ENCODE data around the gene OBI1. TPM values are rescaled to one million over a fixed set of nuclear protein-coding genes. Genes with fewer than 3 reads are reported as not detected.

OBI1 gene
- total RNA-seq, 1 donor from 2014 or later = 18.7 TPM

DNA sequence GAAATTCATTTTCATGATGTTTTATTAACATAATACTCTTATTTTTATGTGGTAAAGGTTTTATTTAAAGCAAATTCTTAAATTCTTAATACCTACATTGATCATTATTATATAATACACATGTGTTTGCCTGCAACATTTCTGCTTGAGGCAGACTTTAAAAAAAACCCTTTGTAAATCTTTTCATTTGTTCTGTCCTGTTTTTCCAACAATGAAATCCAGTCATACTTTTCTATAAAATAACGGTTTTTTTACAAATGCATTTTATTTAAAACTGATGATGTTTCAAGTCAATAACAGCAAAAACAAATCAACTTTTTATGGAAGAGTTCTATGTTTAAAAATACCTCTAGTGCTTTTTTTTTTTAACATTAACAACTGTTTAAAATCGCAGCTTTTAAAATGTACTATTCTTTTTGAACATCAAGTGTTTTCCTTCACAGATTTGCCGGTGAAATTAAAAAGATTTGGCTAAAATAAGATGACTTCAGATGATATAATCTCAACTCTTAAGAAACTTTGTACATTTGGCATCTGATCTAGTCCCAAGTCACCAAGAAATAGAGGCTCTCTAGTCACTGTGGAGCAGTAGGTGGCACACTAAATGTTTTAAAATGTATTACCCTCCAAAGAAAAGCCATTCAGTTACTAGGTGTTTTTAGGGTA, 60.7 kb downstream of the OBI1 start:
- TF ChIP-seq, protein P1, sequence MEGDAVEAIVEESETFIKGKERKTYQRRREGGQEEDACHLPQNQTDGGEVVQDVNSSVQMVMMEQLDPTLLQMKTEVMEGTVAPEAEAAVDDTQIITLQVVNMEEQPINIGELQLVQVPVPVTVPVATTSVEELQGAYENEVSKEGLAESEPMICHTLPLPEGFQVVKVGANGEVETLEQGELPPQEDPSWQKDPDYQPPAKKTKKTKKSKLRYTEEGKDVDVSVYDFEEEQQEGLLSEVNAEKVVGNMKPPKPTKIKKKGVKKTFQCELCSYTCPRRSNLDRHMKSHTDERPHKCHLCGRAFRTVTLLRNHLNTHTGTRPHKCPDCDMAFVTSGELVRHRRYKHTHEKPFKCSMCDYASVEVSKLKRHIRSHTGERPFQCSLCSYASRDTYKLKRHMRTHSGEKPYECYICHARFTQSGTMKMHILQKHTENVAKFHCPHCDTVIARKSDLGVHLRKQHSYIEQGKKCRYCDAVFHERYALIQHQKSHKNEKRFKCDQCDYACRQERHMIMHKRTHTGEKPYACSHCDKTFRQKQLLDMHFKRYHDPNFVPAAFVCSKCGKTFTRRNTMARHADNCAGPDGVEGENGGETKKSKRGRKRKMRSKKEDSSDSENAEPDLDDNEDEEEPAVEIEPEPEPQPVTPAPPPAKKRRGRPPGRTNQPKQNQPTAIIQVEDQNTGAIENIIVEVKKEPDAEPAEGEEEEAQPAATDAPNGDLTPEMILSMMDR (conservative IDR thresholded peaks at IDR 0.05) = no peak
- no peak overlapping the region for H3K27ac Mint-ChIP-seq
- H3K9me3 Mint-ChIP-seq = no peaks in the 10 kb centered on the region
- H3K4me1 Mint-ChIP-seq (ENCODE audit: unreplicated experiment) = peaks cover 13% of the 10 kb centered on the region
- H3K36me3 Mint-ChIP-seq = no peaks in the 10 kb centered on the region
- peaks cover 91% of the 10 kb centered on the region for H3K27me3 Mint-ChIP-seq
- DNase-seq (ENCODE audit: extremely low spot score, unreplicated experiment) = no peak
- H3K4me3 Mint-ChIP-seq = no peak overlapping the region

DNA sequence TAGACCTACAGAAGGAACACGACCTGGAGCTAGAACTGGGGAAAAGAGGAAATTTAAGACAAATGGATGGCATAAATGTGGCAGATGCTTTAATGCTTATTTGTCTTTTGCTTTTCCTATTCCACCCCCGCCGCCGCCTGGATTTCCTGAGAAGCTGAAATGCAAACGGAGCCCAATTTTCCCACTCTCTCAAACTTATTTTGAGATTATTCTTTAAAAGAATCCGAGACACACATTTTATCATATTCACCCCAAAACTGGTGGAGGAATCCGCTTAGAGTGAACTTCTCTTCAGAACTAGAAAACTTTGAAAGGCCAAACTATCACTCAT, 61.4 kb downstream of the OBI1 start:
- Mint-ChIP-seq H3K9me3 (no peaks in the 10 kb centered on the region), H3K4me1 (ENCODE audit: unreplicated experiment) (peaks cover 11% of the 10 kb centered on the region), H3K27ac (no peak overlapping the region), H3K27me3 (peaks cover 94% of the 10 kb centered on the region), H3K4me3 (peak overlapping the region; percentile 74), H3K36me3 (no peaks in the 10 kb centered on the region)
- TF ChIP-seq, protein P1 (conservative IDR thresholded peaks at IDR 0.05) = no peak
- no peak for DNase-seq (ENCODE audit: extremely low spot score, unreplicated experiment)

DNA sequence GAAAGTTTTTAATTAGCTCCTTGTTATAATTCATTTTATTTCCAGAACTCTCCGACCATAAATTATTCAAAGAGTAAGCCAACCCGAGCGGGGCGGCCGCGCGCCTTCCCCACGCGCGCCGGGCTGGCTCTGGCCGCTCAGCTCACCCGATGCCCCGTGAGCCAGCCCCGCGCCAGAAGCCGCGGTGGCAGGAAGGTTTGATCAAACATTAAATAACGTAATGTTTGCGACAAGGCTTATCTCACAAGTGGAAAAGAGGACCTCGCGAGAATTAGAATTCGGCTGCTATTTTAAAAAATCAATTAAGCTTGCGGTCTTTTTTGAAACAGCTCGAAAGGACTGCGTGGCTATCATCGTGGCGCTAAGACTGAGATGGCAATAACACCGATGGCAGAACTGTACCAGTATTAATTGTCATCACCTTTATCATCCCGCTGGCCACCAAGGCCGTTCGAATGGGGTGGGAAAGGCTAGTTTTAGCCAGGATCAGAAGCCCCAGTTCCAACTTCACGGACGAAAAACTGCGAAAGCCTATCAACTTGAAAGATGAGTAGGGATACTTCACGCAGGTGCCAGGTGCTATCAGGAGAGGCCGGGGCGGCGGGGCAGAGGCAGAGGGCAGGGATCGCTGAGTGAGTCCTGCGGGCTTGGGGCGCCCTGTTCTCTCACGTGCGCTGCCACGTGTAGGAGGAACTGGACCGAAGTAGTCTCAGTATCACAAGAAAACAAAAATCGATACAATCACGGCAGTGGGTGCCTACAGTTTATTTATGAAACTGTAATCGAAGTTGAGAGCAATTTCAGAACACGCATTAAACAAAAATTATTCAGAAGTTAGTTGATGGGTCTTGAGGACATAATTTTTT, 62.0 kb downstream of the OBI1 start:
- Mint-ChIP-seq H3K27ac (no peak overlapping the region), H3K27me3 (peaks cover 96% of the 10 kb centered on the region), H3K9me3 (no peaks in the 10 kb centered on the region), H3K4me1 (ENCODE audit: unreplicated experiment) (peaks cover 7% of the 10 kb centered on the region), H3K4me3 (peak overlapping the region; percentile 74), H3K36me3 (no peaks in the 10 kb centered on the region)
- DNase-seq (ENCODE audit: extremely low spot score, unreplicated experiment) = no peak
- TF ChIP-seq, protein P1 (conservative IDR thresholded peaks at IDR 0.05) = no peak

DNA sequence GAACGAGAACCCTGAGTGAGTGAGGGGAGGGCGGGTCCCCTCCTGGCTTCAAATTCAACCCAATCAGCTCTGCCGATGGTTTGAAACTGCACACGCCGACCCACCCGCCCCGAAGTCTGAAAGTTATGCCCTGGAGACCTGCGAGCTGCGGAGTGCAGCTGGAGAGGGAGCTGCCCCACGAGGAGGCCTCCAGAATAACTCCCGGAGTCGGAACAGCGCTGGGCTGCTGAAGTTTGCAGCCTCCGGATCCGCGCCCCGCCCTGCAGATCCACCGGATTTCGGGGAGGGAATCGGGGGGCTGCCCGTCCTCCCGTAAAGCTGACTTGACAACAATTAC, 62.6 kb downstream of the OBI1 start:
- no peaks in the 10 kb centered on the region for H3K36me3 Mint-ChIP-seq
- peaks cover 99% of the 10 kb centered on the region for H3K27me3 Mint-ChIP-seq
- peaks cover 7% of the 10 kb centered on the region for H3K4me1 Mint-ChIP-seq (ENCODE audit: unreplicated experiment)
- H3K4me3 Mint-ChIP-seq = peak overlapping the region; percentile 74
- H3K27ac Mint-ChIP-seq = no peak overlapping the region
- no peak for DNase-seq (ENCODE audit: extremely low spot score, unreplicated experiment)
- TF ChIP-seq, protein P1 (conservative IDR thresholded peaks at IDR 0.05) = no peak
- no peaks in the 10 kb centered on the region for H3K9me3 Mint-ChIP-seq

DNA sequence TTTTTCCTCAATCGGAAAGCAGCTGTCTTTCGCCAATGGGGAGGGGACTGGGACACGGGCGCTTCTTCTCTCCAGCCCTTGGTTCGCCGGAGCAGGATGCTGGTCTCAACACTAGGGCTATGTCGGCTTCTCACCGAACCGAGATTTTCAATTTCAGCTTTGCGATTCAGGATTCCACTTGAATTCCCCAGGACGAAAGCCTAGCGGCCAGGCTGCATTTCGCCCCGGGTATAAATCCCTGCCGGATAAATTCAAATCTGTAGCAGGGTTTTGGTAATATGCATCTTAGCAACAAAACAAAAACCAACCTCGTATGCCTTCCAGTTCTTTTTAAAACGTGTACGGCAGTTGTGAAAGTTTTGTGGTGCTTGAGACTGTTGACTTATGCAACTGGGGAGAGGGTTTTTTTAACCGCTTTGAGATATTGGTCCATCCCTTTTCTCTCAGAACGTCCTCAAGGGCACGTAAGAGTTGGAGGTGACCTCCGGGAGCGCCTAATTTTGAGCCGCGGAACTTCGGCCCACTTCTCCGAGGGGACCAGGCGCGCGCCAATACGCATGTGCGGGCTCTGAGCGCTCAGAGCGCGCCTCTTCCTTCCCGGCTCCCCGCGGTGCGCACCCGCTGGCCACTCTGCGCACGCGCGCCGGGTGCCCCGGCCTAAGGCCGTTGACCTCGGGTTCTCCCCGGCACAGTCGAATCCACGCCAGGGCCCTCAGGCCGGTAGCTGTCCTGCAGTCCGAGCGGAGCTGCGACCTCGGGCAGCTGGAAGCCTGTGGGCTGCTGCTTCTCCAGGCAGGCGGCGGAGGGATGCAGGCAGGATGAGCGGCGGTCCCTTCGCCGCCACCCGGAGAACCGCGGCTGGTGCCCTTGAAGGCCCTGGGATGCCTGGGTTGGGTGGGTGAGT, 63.2 kb downstream of the OBI1 start:
- no peaks in the 10 kb centered on the region for H3K36me3 Mint-ChIP-seq
- H3K9me3 Mint-ChIP-seq = no peaks in the 10 kb centered on the region
- TF ChIP-seq, protein P1 (conservative IDR thresholded peaks at IDR 0.05) = peak; percentile 39
- no peak for DNase-seq (ENCODE audit: extremely low spot score, unreplicated experiment)
- H3K4me1 Mint-ChIP-seq (ENCODE audit: unreplicated experiment) = peaks cover 7% of the 10 kb centered on the region
- no peak overlapping the region for H3K27ac Mint-ChIP-seq
- peaks cover 97% of the 10 kb centered on the region for H3K27me3 Mint-ChIP-seq
- H3K4me3 Mint-ChIP-seq = peak overlapping the region; percentile 74

Measured in type B pancreatic cell (in vitro differentiated cells).